GM12874 (cell line): ENCODE measurements around the gene NSDHL.

Experiments used
- TF ChIP-seq, protein P1 (sequence below): IDR thresholded peaks from 2 replicates; pipeline ENCODE4 v1.5.1; 2011; ENCODE audit warnings: low read depth, mild to moderate bottlenecking, control low read depth, low read length, moderate library complexity; ENCODE audit not compliant: insufficient read depth

The NSDHL gene

GRCh38 chrX:152830312-152831305 is at the start of gene NSDHL, which contains the start of gene CETN2:
Gene NSDHL, plus strand, starts transcription at chrX:152831063. Its CDS starts 15,262 bp downstream, at chrX:152846325.
Gene CETN2, minus strand, starts transcription at chrX:152830757. Its CDS starts 47 bp downstream, at chrX:152830710.
- TF ChIP-seq, protein P1, sequence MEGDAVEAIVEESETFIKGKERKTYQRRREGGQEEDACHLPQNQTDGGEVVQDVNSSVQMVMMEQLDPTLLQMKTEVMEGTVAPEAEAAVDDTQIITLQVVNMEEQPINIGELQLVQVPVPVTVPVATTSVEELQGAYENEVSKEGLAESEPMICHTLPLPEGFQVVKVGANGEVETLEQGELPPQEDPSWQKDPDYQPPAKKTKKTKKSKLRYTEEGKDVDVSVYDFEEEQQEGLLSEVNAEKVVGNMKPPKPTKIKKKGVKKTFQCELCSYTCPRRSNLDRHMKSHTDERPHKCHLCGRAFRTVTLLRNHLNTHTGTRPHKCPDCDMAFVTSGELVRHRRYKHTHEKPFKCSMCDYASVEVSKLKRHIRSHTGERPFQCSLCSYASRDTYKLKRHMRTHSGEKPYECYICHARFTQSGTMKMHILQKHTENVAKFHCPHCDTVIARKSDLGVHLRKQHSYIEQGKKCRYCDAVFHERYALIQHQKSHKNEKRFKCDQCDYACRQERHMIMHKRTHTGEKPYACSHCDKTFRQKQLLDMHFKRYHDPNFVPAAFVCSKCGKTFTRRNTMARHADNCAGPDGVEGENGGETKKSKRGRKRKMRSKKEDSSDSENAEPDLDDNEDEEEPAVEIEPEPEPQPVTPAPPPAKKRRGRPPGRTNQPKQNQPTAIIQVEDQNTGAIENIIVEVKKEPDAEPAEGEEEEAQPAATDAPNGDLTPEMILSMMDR = no peak

GRCh38 chrX:152798945-152799344 is 31.9 kb upstream of the NSDHL start:
- TF ChIP-seq, protein P1 = no peak

DNA sequence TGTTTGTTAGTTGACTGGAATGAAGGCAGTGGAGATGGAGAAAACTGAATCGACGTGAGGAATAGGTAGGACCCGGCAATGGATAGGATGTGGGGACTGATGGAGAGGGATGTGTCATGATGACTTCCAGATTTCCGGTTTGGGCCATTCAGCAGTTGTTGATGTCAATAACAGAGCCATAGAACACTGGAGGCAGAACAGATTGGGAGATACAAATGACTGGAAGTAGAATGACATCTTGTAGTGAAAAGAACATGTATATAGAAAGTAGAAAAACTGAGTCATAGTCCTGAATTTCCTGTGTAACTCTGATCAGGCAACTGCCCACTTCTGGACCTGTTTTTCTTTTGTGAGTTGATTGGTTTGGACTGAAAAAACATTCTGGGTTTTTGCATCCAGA is 24.8 kb upstream of the NSDHL start:
- TF ChIP-seq, protein P1 = no peak

DNA sequence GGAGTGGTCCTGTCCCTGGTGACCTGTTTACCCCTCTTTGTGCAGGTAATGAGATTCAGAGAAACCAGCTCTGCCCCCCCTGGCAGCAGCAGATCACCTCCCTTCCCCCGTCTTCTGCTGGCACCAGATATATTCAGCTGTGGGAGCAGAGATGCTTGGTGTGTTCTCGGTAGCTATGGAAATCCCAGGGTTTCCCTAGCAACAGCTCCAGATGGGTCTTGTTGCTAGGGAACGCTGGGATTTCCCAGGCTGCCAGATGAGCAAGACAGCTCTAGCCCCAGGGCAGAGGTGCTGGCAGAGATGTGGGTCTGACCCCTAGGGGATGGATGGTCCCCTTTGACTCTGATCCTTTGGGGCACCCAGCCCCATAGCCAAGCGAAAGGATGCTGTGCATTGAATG is 20.5 kb upstream of the NSDHL start:
- TF ChIP-seq, protein P1 = no peak

- TF ChIP-seq, protein P1 = no peak
These were observed 17.7 kb upstream of the NSDHL start for GRCh38 chrX:152813206-152813605.

GRCh38 chrX:152814048-152814447 is 16.8 kb upstream of the NSDHL start:
- TF ChIP-seq, protein P1 = no peak

- TF ChIP-seq, protein P1 = no peak
These were observed 13.6 kb upstream of the NSDHL start for GRCh38 chrX:152817078-152817764.
